ENCODE data around the gene ANKH. TPM values are rescaled to one million over a fixed set of nuclear protein-coding genes. Genes with fewer than 3 reads are reported as not detected.

Gene ANKH
- total RNA-seq, 4 donors from 2014 or later = 18.1 to 44.5 (median 30.5) TPM

GRCh38 chr5:14771972-14772371 lies 99.6 kb downstream of the ANKH start:
- no peak for TF ChIP-seq CTCF (IDR thresholded peaks at IDR 0.05; ENCODE audit: low read depth)

- TF ChIP-seq CTCF (IDR thresholded peaks at IDR 0.05; ENCODE audit: low read depth) = no peak
These were observed 100.4 kb downstream of the ANKH start for GRCh38 chr5:14771189-14771588.

GRCh38 chr5:14768508-14769365 lies 102.8 kb downstream of the ANKH start:
- no peak for TF ChIP-seq CTCF (IDR thresholded peaks at IDR 0.05; ENCODE audit: low read depth)

- no peak for TF ChIP-seq CTCF (IDR thresholded peaks at IDR 0.05; ENCODE audit: low read depth)
These were observed 103.7 kb downstream of the ANKH start for GRCh38 chr5:14767735-14768507.

GRCh38 chr5:14767053-14767452 lies 104.5 kb downstream of the ANKH start:
- TF ChIP-seq CTCF (IDR thresholded peaks at IDR 0.05; ENCODE audit: low read depth) = no peak

GRCh38 chr5:14766584-14766983 lies 105.0 kb downstream of the ANKH start:
- no peak for TF ChIP-seq CTCF (IDR thresholded peaks at IDR 0.05; ENCODE audit: low read depth)

GRCh38 chr5:14765587-14765986 lies 106.0 kb downstream of the ANKH start:
- no peak for TF ChIP-seq CTCF (IDR thresholded peaks at IDR 0.05; ENCODE audit: low read depth)
